DND-41 (cell line): ENCODE measurements around the gene BCL2L13.
"Not testable (repeated sequence)": the region's sequence is repeated elsewhere in the genome, so short reads cannot be mapped to it uniquely, and the experiment has no call there.

Experiments used
- ATAC-seq: fragments of 200-7000 bp; cut with Tn5 transposase; 3 replicates; pipeline ENCODE4 v1.9.1; 2021; ENCODE audit warnings: low read depth; ENCODE audit not compliant: insufficient read depth
- DNase-seq: peaks from one replicate; pipeline ENCODE4 v3.0.0-alpha.2; 2020
- H2AFZ ChIP-seq: 2 replicates; pipeline ENCODE4 v1.6.0; 2012; ENCODE audit warnings: low read depth, low read length
- H3K27ac ChIP-seq: 2 replicates; pipeline ENCODE4 v1.5.1; 2012; ENCODE audit warnings: low read length, inconsistent platforms
- H3K27me3 ChIP-seq: fragments of 200-600 bp; sonication (generic); 2 replicates; pipeline ENCODE4 v1.6.0; 2012; ENCODE audit warnings: low read length, mild to moderate bottlenecking, inconsistent platforms; ENCODE audit not compliant: insufficient read depth, poor library complexity
- H3K36me3 ChIP-seq: 2 replicates; pipeline ENCODE4 v1.5.1; 2012; ENCODE audit warnings: low read length, inconsistent platforms; ENCODE audit not compliant: insufficient read depth
- H3K4me1 ChIP-seq: 2 replicates; pipeline ENCODE4 v1.5.1; 2012; ENCODE audit warnings: mild to moderate bottlenecking, low read length; ENCODE audit not compliant: insufficient read depth
- H3K4me2 ChIP-seq: 2 replicates; pipeline ENCODE4 v1.6.0; 2012; ENCODE audit warnings: mild to moderate bottlenecking, moderate library complexity, low read length, inconsistent platforms; ENCODE audit not compliant: insufficient read depth
- H3K4me3 ChIP-seq, 2 experiments: fragments of 200-600 bp in 1 of 2; shearing (Covaris generic) in 1 of 2; 2 replicates each; pipeline ENCODE4 v1.5.1; 2012 to 2016; ENCODE audit warnings: inconsistent platforms in 2 of 2, low read length in 2 of 2, mild to moderate bottlenecking in 2 of 2, low read depth in 1 of 2, moderate library complexity in 1 of 2
- H3K79me2 ChIP-seq: 2 replicates; pipeline ENCODE4 v1.6.0; 2012; ENCODE audit warnings: low read length, inconsistent platforms; ENCODE audit not compliant: insufficient read depth
- H3K9ac ChIP-seq: 2 replicates; pipeline ENCODE4 v1.6.0; 2012; ENCODE audit warnings: low read depth, mild to moderate bottlenecking, inconsistent platforms, low read length, moderate library complexity
- H3K9me3 ChIP-seq: 2 replicates; pipeline ENCODE4 v1.5.1; 2012; ENCODE audit warnings: low read length, moderate library complexity, mild to moderate bottlenecking, inconsistent platforms; ENCODE audit not compliant: insufficient read depth, severe bottlenecking
- H4K20me1 ChIP-seq: 2 replicates; pipeline ENCODE4 v1.6.0; 2012; ENCODE audit warnings: low read length; ENCODE audit not compliant: insufficient read depth
- CTCF ChIP-seq: IDR thresholded peaks from 2 replicates; pipeline ENCODE4 v1.5.1; 2012; ENCODE audit warnings: borderline replicate concordance, low read length, moderate library complexity, mild to moderate bottlenecking; ENCODE audit not compliant: poor library complexity, severe bottlenecking; ENCODE audit errors: extremely low read depth
- EZH2 ChIP-seq: IDR thresholded peaks from 3 replicates; pipeline ENCODE4 v1.6.1; 2012; ENCODE audit warnings: borderline replicate concordance, low read depth, mild to moderate bottlenecking, moderate library complexity, low read length, inconsistent platforms; ENCODE audit not compliant: severe bottlenecking

The BCL2L13 gene

GRCh38 chr22:17764036-17764435 lies 125.5 kb downstream of the BCL2L13 start:
- 0 out of 3 replicates have a peak, but pooled peaks have one; percentile 13 for ATAC-seq
- Histone ChIP-seq H4K20me1 (peaks cover 57% of the 10 kb centered on the region), H3K79me2 (peaks cover 91% of the 10 kb centered on the region), H3K4me2 (no peak overlapping the region), H3K9ac (no peak overlapping the region), H3K36me3 (no peaks in the 10 kb centered on the region; the same call in 1 of the 2 replicates), H3K27ac (no peak overlapping the region), H3K27me3 (no peaks in the 10 kb centered on the region), H3K4me3 (no peak overlapping the region), H3K9me3 (no peaks in the 10 kb centered on the region), H2AFZ (no peak overlapping the region), H3K4me1 (no peaks in the 10 kb centered on the region; the same call in 1 of the 2 replicates)
- no peak for DNase-seq
- no peak for TF ChIP-seq EZH2
- no peak for TF ChIP-seq CTCF

GRCh38 chr22:17764852-17765251 lies 126.3 kb downstream of the BCL2L13 start:
- not testable (repeated sequence) for H3K27me3 ChIP-seq, H3K27ac ChIP-seq, DNase-seq, H3K9ac ChIP-seq, H3K4me1 ChIP-seq, H3K4me2 ChIP-seq, ATAC-seq, H2AFZ ChIP-seq, H3K9me3 ChIP-seq, H3K36me3 ChIP-seq, H3K4me3 ChIP-seq
- peaks cover 65% of the 10 kb centered on the region for H4K20me1 ChIP-seq
- H3K79me2 ChIP-seq: peaks cover 92% of the 10 kb centered on the region

- Histone ChIP-seq H3K79me2 (peaks cover 94% of the 10 kb centered on the region), H3K9ac (no peak overlapping the region), H2AFZ (no peak overlapping the region), H3K27ac (no peak overlapping the region), H3K9me3 (no peaks in the 10 kb centered on the region), H4K20me1 (peaks cover 77% of the 10 kb centered on the region), H3K36me3 (peaks cover 21% of the 10 kb centered on the region), H3K27me3 (no peaks in the 10 kb centered on the region), H3K4me2 (no peak overlapping the region), H3K4me1 (peaks cover 18% of the 10 kb centered on the region), H3K4me3 (no peak overlapping the region)
- no peak for DNase-seq
- ATAC-seq: no peak
- no peak for TF ChIP-seq EZH2
- no peak for TF ChIP-seq CTCF
These were observed 128.9 kb downstream of the BCL2L13 start for GRCh38 chr22:17767233-17768065.

DNA sequence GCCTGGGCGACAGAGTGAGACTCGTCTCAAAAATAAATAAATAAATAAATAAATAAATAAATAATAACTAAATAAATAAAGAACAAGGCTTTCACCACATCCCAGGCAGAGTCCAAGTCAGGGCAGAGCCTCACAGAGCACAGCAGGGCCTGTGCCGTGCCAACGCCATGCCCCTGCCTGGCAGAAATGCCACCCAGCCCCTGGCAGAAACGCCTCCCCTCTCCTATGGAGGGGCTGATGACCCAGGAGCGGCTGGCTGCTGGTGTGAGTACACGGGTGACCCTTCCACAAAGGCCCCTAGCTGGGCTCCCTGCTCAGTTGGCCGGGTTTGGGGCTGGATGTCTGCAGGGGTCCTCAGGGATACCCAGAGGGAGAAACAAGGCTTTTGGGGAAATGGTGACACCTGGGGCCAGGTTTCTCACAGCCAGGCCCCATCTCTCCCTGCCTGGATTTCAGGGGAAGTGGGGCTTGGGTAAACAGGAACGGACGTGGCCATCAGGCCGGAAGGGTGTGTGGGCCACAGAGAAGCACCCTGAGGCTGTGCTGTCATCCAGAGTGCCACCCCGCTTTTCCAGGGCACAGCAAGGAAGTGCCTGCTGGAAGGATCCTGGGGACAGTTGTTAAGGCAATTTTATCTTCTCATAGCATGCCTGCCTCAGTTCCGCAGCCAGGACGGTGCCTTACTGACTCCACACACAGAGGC lies 130.6 kb downstream of the BCL2L13 start:
- Histone ChIP-seq H3K27ac (no peak overlapping the region; the same call in 1 of the 2 replicates), H4K20me1 (peaks cover 78% of the 10 kb centered on the region), H2AFZ (no peak overlapping the region), H3K36me3 (peaks cover 29% of the 10 kb centered on the region), H3K4me3 (no peak overlapping the region), H3K9me3 (no peaks in the 10 kb centered on the region), H3K79me2 (peaks cover 94% of the 10 kb centered on the region), H3K9ac (no peak overlapping the region), H3K27me3 (no peaks in the 10 kb centered on the region), H3K4me2 (no peak overlapping the region), H3K4me1 (peaks cover 30% of the 10 kb centered on the region)
- no peak for DNase-seq
- no peak for ATAC-seq
- TF ChIP-seq CTCF: no peak
- no peak for TF ChIP-seq EZH2
